ENCODE measurements around the gene GPR6.

Gene GPR6

DNA sequence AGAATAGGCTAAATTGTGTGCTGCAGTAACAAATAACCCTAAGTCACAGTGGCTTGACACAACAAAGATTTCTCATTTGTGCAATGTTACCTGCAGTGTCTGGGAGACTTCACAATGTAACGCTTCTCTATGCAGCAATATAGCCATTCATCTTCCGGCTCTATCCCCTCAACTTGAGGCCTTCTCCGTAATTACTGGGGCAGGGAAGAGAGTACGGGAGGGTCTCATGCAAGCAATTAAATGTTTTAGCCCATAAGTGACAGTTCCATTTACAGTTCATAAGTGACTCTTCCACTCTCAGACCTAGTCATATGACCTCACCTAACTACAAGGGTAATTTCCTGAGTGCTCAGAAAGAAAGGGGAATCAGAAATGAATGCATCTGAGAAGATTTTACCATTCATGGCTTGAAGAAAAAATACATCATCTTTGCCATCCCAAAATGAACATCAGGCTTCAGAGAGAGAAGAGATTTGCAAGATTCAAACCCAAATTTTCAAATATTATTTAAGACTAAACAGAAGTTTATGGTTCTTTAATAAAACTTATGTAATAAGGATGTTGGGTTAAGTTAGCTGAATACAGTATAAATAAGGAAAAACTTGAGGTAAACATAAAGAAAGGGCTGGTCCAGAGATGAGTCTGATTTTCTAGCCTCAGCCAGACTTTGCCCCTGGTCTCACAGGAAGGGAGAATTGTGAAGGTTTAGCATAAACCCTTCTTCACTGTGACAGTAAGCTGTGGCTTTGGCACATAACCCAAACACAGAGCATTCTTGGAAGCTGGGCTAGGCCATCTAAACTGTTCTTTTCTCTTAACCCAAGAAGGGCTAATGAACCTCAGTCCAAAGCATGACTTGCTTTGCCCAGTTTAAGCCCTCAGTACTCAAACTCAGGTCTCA is 13.3 kb downstream of the GPR6 start:
- Histone ChIP-seq H3K9me3 (ENCODE audit: control insufficient read depth, low read length) (no peaks in the 10 kb centered on the region), H3K4me3 (ENCODE audit: low read depth, low read length) (no peak overlapping the region), H3K36me3 (ENCODE audit: control insufficient read depth, insufficient read depth, low read length) (no peaks in the 10 kb centered on the region), H3K4me2 (ENCODE audit: low read length) (no peak overlapping the region), H2AFZ (no peak overlapping the region), H3K4me1 (no peaks in the 10 kb centered on the region), H3K9ac (no peak overlapping the region), H3K27me3 (ENCODE audit: control insufficient read depth, insufficient read depth, low read length) (no peaks in the 10 kb centered on the region), H3K79me2 (no peaks in the 10 kb centered on the region), H3K27ac (no peak overlapping the region)
- TF ChIP-seq, protein P1, sequence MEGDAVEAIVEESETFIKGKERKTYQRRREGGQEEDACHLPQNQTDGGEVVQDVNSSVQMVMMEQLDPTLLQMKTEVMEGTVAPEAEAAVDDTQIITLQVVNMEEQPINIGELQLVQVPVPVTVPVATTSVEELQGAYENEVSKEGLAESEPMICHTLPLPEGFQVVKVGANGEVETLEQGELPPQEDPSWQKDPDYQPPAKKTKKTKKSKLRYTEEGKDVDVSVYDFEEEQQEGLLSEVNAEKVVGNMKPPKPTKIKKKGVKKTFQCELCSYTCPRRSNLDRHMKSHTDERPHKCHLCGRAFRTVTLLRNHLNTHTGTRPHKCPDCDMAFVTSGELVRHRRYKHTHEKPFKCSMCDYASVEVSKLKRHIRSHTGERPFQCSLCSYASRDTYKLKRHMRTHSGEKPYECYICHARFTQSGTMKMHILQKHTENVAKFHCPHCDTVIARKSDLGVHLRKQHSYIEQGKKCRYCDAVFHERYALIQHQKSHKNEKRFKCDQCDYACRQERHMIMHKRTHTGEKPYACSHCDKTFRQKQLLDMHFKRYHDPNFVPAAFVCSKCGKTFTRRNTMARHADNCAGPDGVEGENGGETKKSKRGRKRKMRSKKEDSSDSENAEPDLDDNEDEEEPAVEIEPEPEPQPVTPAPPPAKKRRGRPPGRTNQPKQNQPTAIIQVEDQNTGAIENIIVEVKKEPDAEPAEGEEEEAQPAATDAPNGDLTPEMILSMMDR (IDR thresholded peaks at IDR 0.05) = no peak

DNA sequence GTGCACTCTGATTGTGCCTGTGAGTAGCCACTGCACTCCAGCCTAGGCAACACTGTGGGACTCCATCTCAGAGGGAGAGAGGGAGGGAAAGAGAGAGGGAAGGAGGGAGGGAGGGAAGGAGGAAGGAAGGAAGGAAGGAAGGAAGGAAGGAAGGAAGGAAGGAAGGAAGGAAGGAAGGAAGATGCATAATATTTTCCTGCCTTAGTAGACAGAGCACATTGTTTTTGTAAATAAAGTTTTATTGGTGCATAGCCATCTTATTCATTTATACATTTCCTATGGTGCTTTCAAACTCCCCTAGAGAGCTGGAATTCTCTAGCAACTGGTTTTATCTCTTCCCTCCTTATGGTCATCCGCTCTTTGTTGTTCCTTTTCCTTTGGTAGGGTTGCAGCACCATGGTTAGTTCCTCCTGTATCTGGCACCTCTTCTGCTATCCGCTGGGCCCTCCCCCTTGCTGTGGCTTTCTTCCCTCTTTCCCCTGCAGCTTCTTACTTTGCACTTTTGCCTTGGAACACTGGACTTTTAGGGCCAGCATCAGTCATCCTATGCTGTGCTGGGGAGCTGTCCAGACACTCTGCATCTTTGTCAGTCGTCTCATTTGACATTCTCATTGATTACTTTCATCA is 20.2 kb downstream of the GPR6 start:
- Histone ChIP-seq H2AFZ (no peak overlapping the region), H3K4me3 (ENCODE audit: low read depth, low read length) (no peak overlapping the region), H3K9ac (no peak overlapping the region), H3K27me3 (ENCODE audit: control insufficient read depth, insufficient read depth, low read length) (no peaks in the 10 kb centered on the region), H3K4me2 (ENCODE audit: low read length) (no peak overlapping the region), H3K79me2 (no peaks in the 10 kb centered on the region), H3K36me3 (ENCODE audit: control insufficient read depth, insufficient read depth, low read length) (no peaks in the 10 kb centered on the region), H3K27ac (no peak overlapping the region), H3K9me3 (ENCODE audit: control insufficient read depth, low read length) (no peaks in the 10 kb centered on the region), H3K4me1 (no peaks in the 10 kb centered on the region)
- TF ChIP-seq, protein P1 (IDR thresholded peaks at IDR 0.05) = no peak

DNA sequence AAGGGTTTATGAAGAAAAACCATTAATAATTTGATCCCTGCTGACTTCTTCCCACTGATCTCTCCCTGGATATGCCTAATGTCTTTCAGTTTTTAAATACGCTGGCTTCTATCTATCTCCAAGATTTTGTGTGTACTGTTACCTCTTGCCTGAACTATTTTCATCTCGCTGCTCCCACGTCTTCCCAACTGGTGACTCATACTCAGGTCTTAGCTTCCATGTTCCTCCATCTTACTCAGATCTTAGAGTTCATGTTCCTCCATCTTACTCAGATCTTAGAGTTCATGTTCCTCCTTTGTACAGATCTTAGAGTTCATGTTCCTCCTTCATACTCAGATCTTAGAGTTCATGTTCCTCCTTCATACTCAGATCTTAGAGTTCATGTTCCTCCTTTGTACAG is 21.6 kb downstream of the GPR6 start:
- TF ChIP-seq, protein P1 (IDR thresholded peaks at IDR 0.05) = no peak
- Histone ChIP-seq H3K4me1 (no peaks in the 10 kb centered on the region), H3K9ac (no peak overlapping the region), H3K4me2 (ENCODE audit: low read length) (no peak overlapping the region), H3K27ac (no peak overlapping the region), H2AFZ (no peak overlapping the region), H3K4me3 (ENCODE audit: low read depth, low read length) (no peak overlapping the region), H3K36me3 (ENCODE audit: control insufficient read depth, insufficient read depth, low read length) (no peaks in the 10 kb centered on the region), H3K9me3 (ENCODE audit: control insufficient read depth, low read length) (no peaks in the 10 kb centered on the region), H3K27me3 (ENCODE audit: control insufficient read depth, insufficient read depth, low read length) (no peaks in the 10 kb centered on the region), H3K79me2 (no peaks in the 10 kb centered on the region)

DNA sequence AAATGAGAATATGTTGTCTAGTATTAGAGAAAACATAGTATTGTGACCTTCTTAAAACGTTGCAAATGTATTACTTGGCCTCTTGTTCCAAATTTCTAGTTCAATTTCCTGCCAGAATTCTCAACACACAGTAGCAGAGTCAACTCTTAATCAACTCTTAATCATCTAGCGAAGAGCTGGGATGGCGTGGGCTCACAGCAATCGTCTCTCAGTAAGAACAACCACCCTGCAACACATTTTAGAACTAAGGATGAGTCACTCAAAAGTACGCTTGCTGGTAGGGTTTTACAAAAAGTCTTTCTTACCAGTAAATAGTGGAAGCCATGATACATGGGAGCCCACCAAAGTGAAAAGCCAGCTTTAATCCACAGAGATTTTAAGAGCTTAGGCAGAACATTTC is 24.6 kb downstream of the GPR6 start:
- H3K4me1 ChIP-seq = no peaks in the 10 kb centered on the region
- H3K79me2 ChIP-seq = no peaks in the 10 kb centered on the region
- no peaks in the 10 kb centered on the region for H3K9me3 ChIP-seq (ENCODE audit: control insufficient read depth, low read length)
- no peaks in the 10 kb centered on the region for H3K36me3 ChIP-seq (ENCODE audit: control insufficient read depth, insufficient read depth, low read length)
- no peaks in the 10 kb centered on the region for H3K27me3 ChIP-seq (ENCODE audit: control insufficient read depth, insufficient read depth, low read length)
- no peak overlapping the region for H3K4me3 ChIP-seq (ENCODE audit: low read depth, low read length)
- no peak overlapping the region for H3K27ac ChIP-seq
- H3K9ac ChIP-seq = no peak overlapping the region
- H3K4me2 ChIP-seq (ENCODE audit: low read length) = no peak overlapping the region
- TF ChIP-seq, protein P1 (IDR thresholded peaks at IDR 0.05) = no peak
- H2AFZ ChIP-seq = no peak overlapping the region
